Fibroblast of upper back skin (primary cell): ENCODE measurements around the gene ADAMTSL5.

ENCODE experiments used
- DNase-seq: peaks from one replicate; pipeline ENCODE4 v3.0.0-alpha.2; 2013

The ADAMTSL5 gene

DNA sequence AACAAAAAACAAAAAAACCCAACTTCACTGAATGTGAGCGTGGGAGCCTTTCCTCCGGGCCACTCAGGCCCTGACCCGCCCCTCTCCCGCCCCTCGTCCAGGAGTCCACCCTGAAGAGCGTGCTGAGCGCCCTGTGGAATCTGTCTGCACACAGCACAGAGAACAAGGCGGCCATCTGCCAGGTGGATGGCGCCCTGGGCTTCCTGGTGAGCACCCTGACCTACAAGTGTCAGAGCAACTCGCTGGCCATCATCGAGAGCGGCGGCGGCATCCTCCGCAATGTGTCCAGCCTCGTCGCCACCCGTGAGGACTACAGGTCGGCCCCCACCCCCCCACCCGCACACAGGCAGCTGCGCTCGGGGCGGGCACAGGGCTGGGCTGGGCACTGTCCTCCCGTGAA is 51.0 kb downstream of the ADAMTSL5 start:
- DNase-seq: no peak

DNA sequence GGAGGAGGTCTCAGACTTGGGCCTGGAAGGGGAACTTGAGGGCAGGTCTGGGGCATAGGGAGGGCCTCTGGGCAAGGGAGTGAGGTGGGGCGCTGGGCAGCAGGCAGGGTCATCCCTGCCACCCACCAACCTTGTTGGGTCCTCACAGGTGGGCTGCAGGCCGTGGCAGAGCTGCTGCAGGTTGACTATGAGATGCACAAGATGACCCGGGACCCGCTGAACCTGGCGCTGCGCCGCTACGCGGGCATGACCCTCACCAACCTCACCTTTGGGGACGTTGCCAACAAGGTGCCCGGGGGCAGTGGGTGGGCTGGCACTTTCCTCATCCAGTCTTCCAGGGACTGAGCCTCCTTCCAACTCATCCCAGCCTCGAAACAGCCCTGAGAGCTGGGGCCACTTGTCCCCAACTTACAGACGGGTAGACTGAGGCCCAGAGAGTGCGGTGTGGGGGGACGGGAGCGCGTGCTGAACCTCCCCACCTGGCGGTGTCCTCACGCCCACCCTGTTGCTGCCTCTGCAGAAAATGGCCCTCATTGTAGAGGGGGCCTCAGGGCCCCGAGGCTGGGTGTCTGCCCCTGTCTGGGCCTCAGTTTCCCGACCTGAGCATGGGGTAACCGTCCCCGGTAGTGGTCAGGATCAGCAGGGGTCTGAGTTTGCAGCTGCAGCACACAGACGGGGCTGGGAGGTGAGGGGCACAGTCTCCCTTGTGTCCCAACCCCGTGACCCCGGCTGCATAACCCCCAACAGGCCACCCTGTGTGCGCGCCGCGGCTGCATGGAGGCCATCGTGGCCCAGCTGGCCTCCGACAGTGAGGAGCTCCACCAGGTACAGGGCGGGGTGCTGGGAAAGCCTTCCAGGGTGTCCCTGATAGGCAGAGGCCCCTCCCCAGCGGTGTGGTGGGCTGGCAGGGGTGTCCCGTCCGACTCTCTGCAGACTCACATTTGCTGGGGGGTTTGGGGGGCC is 52.5 kb downstream of the ADAMTSL5 start:
- no peak for DNase-seq

DNA sequence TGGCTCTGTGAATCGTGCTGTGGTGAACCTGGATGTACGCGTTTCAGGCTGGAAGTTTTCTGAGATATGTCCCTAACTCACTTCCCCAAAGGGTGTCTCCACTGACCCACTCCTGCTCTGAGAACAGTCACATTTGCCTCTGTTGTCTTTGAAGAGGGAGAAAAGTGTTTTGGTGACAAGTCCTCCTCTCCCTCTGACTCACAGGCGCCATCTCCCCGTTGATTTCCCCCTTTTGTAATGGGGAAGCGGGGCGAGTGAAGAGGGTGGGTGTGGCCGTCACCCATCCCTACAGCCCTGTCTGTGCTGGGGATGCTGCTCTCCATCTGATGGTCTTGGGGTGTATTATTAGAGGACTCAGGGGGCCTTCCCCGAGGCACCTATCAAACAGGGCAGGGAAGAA is 53.3 kb downstream of the ADAMTSL5 start:
- DNase-seq: no peak

DNA sequence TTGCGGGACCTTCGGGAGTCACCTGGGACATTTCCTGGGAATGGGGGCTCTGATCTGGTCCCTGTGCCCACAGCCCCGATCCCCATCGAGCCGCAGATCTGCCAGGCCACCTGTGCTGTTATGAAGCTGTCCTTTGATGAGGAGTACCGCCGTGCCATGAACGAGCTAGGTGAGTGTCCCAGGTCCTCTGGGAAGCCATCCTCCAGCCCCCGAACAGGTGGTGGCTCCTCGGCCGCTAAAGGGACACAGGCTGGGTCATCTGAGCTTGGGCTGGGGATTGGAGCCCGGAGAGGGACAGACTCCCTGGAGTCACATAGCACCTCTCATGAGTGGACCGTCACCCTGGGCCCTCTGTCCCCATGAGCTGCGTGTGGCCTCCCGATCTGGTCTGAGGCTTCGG is 54.9 kb downstream of the ADAMTSL5 start:
- no peak for DNase-seq

DNA sequence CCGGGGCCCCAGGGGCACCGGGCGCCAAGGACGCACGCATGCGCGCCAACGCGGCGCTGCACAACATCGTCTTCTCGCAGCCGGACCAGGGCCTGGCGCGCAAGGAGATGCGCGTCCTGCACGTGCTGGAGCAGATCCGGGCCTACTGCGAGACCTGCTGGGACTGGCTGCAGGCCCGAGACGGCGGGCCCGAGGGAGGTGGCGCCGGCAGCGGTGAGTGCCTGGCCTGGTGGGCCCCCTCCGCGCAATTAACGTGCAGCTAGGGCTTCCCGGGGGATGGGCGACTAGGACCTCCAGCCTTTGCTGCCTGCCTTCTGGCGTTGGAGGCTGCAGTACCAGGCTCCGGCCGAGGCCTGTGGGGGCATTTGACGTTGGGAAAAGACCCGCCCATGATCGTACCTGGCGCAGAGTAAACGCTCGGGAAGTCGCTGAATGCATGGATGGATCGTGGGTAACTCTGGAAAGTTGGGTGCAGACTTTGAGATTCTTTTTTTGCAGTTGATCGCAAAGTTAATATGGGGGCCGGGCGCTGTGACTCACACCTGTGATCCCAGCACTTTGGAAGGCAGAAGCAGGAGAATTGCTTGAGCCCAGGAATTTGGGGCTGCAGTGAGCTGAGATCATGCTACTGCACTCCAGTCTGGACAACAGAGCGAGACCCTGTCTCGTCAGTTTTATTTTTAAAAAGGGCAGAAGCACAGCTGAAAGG is 55.6 kb downstream of the ADAMTSL5 start:
- DNase-seq: no peak

DNA sequence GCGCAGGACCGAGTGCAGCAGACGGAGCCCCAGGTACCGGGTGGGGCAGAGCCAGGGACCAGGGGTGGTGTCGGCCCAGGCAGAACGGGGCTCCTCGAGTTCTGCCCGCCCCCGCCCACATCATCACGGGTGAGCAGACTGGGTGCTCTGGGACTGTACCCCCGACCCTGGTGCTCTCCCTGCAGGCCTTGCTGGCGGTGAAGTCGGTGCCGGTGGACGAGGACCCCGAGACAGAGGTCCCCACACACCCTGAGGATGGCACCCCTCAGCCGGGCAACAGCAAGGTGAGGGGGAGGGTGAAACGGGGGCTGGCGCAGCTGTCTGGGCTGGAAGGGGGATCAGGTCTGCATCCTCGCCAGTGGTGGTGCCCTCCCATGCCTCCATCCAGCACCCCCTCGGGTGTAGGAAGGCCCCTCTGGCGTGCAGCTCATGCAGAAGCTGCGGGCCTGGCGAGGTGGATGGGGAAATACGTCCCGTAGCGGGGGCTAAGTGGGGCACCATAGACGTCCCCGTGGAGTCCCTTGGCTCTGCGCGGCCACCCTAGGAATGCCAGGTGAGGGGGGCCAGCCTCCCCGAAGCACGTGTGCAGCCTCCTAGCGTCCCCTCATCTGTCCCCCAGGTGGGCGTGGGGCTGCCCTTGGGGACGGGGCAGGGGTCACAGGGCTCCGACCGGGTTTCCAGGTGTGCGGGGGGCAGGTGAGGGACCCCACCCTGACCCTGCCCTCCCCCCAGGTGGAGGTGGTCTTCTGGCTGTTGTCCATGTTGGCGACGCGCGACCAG is 56.5 kb downstream of the ADAMTSL5 start:
- no peak for DNase-seq

DNA sequence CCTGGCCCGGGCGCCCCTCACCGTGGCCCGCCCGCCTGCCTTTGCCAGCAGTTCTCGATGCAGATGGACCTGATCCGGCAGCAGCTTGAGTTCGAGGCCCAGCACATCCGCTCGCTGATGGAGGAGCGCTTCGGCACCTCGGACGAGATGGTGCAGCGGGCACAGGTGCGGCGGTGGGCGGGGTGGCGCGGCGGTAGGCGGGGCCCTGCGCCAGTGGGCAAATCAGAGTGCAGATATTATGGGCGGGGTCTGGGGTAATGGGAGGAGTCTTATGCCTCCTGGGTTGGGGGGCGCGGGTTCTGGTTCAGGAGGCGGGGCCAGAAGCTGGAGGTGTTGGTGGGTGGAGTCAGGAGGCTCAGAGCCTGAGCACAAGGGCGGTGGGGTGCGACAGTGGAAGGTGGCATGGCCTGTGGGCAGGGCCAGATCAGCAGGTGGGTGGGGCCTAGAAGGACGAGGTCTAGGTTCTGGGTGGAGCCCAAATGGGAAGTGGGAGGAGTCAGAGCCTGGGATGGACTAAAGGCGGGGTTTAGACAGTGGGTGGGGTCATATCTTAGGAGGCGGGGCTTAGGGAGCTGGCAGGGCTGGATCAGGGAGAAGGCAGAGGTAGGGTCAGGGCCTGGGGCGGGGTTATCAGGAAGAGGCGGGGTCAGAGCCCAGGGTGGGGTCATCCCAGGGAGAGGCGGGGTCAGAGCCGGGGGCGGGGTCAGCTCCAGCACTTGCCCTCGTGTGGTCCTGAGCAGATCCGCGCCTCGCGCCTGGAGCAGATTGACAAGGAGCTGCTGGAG is 57.3 kb downstream of the ADAMTSL5 start:
- peak; percentile 39 for DNase-seq
